ENCODE measurements around the gene TMEM178B.

- TF ChIP-seq, protein P1, sequence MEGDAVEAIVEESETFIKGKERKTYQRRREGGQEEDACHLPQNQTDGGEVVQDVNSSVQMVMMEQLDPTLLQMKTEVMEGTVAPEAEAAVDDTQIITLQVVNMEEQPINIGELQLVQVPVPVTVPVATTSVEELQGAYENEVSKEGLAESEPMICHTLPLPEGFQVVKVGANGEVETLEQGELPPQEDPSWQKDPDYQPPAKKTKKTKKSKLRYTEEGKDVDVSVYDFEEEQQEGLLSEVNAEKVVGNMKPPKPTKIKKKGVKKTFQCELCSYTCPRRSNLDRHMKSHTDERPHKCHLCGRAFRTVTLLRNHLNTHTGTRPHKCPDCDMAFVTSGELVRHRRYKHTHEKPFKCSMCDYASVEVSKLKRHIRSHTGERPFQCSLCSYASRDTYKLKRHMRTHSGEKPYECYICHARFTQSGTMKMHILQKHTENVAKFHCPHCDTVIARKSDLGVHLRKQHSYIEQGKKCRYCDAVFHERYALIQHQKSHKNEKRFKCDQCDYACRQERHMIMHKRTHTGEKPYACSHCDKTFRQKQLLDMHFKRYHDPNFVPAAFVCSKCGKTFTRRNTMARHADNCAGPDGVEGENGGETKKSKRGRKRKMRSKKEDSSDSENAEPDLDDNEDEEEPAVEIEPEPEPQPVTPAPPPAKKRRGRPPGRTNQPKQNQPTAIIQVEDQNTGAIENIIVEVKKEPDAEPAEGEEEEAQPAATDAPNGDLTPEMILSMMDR (IDR thresholded peaks at IDR 0.05; ENCODE audit: low read depth, low read length, poor library complexity, severe bottlenecking): no peak
- TF ChIP-seq EZH2phosphoT487 (IDR thresholded peaks at IDR 0.05; ENCODE audit: borderline replicate concordance, low read length): no peak
Observed at GRCh38 chr7:141497391-141497790, 423.5 kb downstream of the TMEM178B start.

Measured in DOHH2 (cell line).